GM19240 (cell line): ENCODE data around the gene B3GAT1.

Experiments
- DNase-seq: peaks from one replicate; pipeline ENCODE4 v3.0.0; 2011; ENCODE audit warnings: low spot score; ENCODE audit not compliant: insufficient read length

The B3GAT1 gene

DNA sequence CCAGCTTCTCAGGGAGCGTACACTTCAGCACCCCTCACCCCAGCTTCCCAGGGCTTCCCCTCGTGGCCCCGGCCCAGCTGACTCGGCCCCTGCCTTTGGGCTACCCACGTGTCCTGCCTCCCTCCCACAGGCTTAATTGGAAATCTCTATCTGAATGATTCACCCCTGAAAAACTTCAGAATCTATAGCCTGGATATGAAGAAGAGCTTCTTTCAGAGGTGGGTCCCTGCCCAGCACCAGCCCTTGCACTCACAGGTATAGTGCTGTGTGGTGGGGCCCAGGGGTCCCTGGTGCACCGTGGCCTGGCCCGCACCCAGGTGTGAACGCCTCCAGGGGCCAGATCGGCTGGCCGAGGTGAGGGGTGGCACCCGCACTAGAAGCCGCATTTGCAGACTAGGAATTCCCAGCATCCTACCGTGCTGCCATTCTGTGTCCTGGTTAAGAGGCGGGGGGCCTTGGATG is 38.4 kb downstream of the B3GAT1 start:
- DNase-seq: no peak

DNA sequence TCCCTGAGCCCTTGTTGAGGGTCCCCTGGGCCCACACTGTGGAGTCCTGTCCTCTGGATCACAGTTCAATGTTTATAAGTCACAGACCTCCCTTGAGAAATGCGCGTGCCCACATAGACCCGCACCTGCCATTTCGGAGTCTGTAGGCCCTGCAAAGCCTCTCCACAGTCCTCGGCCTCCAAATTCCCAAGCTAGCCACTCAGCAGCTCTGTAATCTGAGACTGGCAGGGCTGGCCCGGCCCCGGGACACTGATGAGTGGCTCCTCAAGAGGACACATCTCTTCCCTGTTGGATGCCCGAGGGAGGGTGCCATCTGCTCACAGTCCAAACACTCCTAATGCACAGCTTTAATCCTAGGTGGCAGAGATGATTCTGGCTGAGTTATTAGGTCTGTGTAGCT is 39.1 kb downstream of the B3GAT1 start:
- DNase-seq: no peak

DNA sequence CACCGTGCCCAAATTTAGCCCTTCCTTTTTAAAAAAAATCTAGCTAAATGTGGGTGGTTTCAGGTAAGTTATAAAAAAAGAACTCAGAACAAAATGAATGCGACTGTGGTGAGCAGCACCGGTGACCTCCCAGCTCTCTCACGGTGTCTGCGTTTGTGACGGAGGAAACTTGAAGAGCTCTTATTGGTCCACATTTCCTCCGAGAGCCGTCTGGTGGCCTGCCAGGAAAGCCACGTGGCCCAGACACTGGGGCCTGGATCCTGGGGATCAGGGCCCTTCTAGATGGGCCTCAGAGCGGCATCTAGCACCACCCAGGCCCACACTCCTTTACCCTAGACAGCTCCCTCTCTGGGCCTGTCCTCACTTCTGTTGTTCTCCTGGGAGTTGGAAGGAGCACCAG is 39.5 kb downstream of the B3GAT1 start:
- no peak for DNase-seq

DNA sequence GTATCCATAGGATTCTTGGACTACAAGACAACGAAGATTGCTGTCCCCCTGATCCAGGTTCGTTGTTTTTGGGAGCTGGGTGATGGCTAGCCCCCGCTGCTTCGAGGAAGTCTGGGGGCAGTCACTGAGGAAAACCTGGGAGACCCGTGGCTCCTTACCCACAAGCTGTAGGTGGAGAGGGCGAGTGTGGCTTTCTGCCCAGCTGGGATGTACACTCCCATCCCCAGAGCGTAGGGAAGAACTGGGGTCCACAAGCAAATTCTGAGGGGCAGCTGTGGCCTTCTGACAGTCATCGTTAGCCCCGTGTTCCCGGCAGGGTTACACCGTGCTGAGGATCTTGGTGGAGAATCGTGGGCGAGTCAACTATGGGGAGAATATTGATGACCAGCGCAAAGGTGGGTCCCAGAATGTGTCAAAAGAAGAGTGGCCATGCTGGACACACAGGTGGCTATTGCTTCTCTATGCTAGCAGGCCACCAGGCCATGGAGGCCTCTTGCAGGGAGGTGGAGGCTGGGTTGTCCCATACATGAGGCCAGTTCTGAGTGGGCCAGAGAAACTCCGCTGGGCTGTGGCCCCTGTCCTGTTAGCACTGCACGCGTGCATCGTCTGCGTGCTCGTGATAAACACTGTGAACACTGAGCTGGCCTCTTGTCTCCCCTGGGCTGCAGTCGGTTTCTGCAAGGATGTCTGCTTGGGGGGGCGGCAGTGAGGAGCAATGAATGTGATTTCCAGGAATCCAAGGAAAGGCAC is 40.4 kb downstream of the B3GAT1 start:
- no peak for DNase-seq

DNA sequence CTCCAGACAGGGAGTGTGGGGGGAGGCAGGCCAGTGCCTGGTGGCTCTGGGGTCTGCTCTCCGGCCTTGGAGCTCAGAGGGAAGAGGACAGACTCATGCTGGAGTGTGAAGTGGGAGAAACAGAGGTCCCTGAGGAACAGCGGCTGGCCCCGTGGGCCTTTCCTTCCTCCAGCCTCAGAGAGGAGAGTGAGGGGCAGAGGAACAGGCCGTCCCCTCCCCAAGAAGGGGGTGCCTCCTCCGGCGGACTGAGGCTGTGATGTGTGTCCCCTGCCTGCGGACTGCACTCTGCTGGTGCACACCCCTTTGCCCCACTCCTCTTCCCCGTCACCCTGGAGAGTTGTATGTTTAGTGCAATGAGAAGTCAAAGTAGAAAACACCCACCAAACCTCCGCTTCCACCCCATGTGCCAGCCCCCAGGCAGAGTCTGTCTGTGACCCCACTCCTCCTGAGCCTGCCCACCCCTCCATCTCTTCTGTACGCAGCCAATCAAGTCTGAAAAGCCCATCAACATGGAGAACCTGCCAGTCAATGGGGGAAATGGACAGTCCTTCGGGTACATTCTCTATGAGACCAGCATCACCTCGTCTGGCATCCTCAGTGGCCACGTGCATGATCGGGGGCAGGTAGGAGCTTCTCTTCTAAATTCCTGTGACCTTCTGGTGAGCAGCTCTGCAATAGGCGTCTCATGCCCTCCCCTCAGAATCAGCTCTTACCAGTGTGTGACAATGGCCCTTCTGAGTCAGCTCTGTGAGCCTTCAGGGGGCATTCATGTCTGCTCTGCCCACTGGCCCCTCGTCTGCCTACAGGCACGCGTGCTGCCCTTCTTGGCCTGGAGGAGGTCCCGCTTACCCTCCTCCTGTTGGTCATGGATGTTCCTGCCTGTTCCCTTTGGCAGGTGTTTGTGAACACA is 41.3 kb downstream of the B3GAT1 start:
- no peak for DNase-seq

DNA sequence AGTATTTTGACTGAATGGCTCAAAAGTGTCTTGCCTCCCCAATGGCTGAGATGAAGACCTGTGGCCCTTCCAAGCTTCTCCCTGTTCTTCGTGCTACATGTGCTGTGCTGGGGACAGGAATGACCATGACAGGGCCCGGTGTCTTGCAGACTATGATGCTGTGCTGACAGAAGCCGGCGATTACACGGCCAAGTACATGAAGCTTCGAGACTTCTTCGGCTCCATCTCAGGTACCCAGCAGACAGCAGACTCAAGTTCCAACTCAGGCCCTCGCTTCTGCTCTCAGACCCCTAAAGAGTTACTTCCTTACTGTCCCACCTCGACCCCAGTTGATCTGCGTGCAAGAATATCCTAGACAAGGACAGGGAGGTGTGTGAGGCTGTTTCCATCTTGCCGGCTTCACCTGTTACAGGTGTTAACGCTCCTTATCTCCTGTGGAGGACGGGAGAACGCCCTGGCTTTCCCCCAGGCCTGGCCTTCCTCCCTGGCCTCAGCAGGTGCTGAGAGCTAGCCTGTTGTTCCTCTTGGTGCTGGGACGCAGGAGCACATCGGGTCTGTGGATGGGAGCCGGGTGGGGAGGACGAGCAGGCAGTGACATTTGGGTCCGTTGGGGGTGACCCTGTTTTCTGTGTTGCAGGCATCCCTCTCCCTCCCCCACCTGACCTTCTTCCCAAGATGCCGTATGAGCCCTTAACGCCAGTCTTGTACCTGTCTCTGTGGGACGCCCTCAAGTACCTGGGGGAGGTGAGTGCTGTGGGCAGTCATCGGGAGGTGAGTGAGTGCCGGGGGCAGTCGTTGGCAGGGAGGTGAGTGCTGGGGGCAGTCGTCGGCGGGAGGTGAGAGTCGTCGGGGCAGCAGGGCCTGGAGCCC is 42.2 kb downstream of the B3GAT1 start:
- no peak for DNase-seq

DNA sequence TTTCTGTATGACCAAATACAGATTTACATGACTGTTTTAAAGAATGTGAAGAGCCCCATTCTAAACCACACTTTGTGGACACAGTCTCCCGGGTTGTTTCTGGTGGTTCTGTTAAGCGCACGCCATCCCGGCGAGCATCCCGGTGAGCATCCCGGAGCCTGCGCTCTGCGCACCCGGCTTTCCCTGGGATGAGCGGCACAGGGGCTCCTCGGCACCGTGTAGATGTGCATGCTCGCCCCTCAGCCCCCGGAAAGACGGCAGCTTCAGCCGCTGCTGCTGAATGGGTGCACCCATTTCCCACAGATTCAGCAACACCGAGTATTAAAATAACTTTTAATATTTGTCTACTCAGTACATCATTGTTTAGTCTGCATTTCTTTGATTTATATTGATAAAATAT is 44.3 kb downstream of the B3GAT1 start:
- no peak for DNase-seq

DNA sequence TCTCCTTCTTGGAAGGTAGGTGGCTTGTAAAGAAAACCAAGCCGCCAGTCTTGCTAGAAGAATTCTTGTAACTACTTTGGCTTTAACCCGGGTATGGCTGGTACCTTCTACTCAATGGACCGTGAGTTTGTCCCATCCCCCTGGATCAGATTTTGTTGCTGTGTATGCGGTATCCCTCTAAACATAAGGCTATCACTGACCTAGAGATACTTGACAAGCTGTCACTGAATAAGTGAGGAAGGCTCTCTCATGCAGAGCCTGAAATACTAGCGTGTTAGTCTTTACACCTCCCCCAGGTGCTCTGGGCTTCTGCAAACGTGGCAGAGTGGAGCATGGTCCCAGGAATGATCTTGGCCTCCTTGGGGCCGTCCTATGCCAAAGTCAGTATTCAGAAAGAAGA is 45.8 kb downstream of the B3GAT1 start:
- DNase-seq: no peak

DNA sequence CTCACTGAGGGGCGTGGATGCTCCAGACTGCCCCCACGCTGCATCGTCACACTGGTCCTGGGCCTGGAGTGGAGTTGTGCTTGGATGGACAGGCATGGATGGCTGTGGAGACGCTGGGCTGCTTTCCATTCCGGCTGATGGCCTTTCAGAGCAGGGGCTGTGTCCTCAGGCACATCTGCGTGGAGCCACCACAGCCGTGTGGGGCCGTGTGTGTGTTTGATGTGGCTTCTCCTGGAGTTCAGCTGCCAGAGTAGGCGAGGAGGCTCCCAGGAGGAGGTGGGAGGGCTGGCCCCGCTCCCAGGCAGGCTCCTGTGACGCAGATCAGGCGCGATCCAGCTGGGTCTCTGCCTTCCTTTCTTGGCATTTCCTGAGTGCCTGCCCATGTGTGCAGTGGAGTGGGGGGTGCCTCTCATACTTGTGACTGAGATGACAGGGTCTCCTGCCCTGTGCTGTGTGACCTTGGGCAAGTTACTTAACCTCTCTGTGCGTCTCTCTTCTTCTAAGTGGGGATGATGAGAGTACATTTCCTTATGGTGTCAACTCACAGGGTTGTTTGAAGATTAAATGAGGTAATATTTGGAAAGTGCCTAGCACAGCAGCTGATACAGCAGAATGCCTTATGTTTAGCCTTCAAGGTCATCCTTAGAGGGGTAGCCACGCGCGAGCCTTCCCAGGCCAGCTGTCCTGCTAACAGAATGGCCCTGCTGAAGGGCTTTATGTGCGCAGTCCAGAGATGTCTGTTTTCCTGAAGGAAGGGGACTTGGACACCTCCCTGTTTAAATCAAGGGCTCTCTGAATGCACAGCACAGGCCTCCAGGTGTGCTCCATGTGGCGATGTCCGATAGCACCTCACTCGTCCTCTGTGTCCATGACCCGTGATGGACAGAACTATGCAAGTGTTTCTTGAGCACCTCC is 46.8 kb downstream of the B3GAT1 start:
- no peak for DNase-seq

DNA sequence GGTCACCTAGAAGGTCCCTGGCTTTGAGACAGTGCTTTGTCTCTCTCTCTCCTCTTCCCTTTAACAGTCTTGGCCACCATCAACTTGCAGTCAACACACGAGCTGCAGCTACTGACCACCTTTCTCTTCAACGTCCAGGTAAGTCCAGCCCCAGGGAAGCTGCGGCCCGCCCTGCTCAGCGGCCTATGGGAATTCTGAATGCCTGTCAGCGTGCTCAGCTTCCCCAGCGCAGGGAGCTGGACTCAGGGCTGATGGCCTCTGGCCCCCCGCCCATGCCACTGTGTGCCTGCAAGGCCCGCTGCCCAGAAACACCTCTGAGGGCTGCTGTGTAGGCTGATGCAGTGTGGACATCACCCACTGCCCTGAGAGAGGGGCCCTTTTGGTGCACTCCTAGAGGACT is 47.8 kb downstream of the B3GAT1 start:
- DNase-seq: no peak

DNA sequence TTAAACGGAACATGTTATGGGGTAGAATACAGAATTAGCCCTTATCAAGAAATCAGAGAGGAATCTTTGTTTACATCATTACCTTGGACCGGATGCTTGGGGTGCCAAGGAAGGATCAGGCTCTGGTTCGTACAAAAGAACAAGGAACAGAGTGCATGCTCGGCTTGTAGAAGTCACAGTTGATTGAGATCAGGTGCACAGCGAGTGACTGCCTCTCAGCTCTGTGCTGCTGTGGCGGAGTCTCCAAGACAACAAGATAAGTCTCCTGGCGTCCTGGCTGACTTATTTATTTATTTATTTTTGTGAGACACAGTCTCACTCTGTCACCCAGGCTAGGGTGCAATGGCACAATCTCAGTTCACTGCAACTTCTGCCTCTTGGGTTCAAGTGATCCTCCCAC is 48.5 kb downstream of the B3GAT1 start:
- no peak for DNase-seq

DNA sequence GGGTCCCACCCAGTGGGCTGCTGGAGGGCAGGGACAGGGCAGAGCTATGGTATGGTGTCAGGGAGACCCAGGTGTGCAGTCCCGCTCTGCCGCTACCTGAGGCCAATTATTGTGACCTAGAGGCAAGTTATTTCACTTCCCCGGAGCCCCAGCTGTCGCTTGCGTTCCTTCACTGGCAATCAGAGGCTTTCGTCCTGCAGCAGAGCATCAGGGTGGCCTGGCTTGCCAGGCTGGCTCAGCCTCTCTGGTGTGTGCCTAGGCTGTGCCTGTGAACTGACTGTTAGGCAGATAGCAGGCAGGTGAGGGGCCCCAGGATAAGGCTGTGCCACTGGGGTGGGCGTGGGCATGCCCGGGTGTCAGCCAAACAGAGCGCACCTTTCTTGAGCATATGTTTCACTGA is 48.9 kb downstream of the B3GAT1 start:
- DNase-seq: no peak

DNA sequence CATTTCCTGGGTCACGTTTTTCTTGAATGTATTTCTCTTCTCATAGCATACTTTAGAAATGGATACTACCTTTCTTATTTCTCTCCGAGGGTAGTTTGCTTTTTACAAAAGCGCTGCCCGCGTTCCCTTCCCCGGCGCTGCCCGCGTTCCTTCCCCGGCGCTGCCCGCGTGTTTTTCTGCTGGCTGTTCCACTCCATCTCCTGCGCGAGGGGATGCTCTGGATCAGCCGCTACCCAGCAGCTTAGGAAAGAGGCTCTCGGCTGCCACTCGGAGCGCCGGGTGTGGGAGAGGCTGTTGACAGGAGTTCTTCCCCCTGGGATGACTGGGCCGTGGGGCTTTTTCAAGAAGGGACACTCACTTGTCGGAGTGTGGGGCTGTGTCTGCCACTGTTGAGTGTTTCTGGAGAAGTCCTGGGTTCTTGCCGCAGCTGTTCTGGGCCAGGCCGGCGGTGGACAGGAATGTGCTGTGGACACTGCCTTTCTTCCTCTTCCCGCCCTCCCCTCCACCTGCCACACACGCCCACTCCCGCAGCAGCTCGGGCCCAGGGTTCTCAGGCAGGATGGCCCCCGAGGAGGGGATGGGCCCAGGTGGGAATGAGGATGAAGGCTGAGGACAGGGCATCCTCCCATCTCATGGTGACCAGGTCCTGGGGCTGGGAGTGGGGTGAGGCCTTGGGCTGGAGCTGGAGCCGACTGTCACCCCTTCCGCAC is 49.7 kb downstream of the B3GAT1 start:
- no peak for DNase-seq

DNA sequence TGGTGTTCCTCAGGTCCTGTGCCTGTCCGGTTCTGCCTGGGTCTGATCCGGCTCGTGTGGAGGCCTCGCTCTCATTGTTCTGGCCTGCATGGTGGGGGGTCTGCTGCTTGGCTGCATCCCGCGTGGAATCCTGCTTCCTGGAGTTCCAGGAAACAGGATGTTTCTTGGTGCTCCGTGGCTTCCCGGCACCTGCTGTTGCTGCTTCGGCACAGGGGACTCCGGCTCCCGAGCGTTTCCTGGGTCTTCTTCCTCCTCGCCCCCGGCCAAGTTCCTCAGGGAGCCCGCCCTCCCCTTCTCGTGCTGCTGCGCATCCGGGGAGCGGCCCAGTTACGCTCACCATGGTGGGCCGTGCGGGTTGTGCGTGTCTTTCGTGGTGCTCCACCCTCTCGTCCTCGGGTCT is 50.4 kb downstream of the B3GAT1 start:
- DNase-seq: no peak

DNA sequence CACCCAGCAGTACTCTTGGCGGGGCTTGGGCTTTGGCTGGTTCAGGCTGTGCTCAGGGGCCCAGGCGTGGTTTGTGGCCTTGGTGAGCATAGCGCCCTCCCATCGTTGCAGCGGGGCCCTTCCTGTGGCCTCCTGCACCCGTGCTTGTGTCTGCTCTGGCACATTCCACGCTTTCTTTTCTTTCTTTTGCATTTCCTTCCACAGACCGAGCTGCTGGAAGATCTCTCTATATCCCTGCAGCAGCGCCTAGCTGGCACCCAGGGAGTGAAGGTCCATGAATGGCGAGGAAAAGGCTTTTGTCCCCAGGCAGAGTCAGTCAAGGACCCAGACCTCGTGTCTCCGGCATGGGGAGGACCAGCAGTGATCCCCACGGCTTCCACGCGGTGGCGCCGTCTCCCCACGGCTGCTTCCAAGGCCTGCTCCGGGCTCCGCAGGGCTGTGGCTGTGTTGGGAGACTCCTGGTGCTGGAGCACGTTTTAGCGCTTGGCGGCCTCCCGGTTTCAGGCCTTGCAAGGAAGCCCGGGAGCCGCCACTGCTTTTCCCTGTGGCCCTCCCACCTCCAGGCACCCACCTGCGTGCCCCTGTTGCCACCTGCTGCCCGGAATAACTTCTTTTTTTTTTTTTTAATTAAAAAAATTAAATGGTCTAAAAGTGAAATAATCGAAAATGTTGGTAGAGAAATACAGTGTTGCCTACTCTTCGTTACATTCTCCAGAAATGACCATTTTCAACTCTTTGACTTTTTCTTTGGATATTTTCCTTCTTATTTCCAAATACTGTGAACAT is 51.8 kb downstream of the B3GAT1 start:
- DNase-seq: peak; percentile 56

DNA sequence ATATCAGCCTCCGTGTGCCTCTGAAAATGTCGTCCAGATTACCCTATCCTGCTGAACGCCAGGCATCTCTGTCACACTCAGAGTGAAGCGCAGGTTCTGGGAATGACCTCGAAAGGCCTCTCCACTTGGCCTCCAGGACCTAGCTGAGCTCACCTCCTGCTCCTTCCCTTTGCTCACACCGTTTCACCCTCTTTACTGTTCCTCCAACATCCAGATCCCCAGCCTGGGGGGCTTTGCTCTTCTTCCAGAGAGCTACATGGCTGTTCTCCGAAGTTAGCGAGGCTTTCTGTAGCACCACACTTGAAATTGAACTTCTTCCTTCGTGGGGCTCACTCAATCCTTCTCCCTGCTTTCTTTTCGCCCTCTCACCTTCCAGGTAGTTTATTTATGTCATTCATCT is 52.4 kb downstream of the B3GAT1 start:
- DNase-seq: no peak

DNA sequence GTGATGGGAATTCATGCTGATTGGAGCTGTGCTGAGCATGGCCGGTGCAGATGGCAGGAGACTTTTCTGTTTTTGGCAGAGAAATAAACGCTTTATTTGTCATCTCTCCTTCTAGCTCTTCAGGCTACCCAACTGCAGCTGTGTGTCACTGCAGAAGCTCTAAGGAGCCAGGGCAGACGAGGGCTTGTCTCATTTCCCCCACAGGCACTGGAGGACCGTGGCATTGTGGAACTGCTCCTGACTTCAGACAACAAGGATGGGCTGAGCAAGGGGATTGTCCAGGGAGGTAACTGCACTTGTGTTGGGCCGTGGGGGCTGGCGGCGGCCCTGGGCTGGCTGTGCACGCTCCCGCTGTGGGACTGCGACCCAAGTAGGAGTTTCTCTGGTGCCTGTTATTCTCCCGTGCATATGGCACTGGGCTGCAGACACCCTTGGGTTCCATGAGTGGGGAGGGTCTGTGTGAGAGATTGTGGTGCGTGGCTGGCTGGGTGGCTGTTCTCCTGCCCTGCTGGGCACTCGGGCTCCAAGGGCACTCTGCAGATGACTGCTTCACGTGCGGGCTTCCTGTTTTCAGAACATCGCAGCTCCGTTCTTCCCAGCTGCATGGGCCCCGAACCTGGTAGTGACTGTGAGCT is 53.1 kb downstream of the B3GAT1 start:
- DNase-seq: no peak

DNA sequence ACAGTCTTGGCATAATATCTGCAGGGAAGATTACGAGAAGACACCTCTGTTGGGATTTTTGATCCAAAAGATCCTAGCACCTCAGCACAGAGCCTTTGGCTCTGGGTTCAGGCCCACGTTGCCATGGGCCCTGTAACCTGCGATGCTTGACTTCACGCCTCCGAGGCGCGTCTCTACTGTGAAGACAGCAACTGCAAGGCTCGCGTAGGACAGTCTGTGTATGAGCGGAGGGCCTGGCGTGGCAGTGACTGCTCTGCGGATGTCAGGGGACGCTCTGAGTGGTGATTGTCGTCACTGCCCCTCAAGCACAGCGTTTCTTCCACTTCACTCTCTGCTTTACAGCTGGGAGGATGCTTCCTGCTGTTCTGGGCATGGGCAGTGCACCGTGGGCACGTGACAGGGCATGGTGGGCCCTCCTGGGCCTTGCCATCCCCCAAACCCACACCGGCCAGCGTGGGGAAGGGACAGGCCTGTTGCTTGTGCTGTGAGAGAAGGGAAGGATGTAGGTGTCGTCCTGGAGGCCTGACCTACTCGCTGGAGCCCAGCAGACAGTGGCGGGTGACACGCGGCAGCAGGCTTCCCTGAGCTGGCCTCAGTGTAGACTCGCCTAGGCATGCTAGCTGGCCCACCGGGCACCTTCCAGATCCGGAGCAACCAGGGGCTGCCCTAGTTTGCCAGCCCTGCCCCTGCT is 53.7 kb downstream of the B3GAT1 start:
- no peak for DNase-seq
